Fibroblast of the aortic adventitia (primary cell): Measurements from ENCODE around the gene OSM. TPM values are rescaled to one million over a fixed set of nuclear protein-coding genes. Genes with fewer than 3 reads are reported as not detected.

Source experiments
- DNase-seq: peaks from one replicate; pipeline ENCODE4 v3.0.0-alpha.2; 2010; ENCODE audit warnings: low read depth
- H3K4me3 ChIP-seq: 2 replicates; pipeline ENCODE4 v1.5.1; 2011; ENCODE audit warnings: low read depth, mild to moderate bottlenecking, control low read depth, low read length, moderate library complexity
- total RNA-seq: library from RNA; depleted of rRNA; stranded (reverse); fragments of >200 nt; gene quantifications from 2 replicates; pipeline ENCODE4 v1.2.3, GENCODE V29; 2012; ENCODE audit warnings: low replicate concordance
- TF ChIP-seq, protein P1 (sequence below): IDR thresholded peaks from 2 replicates; pipeline ENCODE4 v1.5.1; 2011; ENCODE audit warnings: mild to moderate bottlenecking, low read length, control low read depth, inconsistent platforms; ENCODE audit not compliant: insufficient read depth

Gene OSM
- total RNA-seq, 1 donor: not detected

DNA sequence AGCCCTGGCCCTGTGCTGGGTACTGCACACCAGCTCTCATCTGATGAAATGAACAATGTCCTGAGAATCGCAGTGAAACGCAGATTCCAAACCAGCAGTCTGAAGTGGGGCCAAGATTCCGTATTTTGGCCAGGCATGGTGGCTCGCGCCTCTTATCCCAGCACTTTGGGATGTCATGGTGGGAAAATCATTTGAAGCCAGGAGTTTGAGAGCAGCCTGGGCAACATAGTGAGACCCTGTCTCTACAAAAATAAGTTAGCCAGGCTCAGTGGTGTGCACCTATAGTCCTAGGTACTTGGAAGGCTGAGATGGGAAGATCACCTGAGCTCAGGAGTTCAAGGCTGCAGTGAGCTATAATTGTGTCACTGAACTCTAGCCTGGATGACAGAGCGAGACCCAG is 33.1 kb downstream of the OSM start:
- no peak for DNase-seq
- TF ChIP-seq, protein P1, sequence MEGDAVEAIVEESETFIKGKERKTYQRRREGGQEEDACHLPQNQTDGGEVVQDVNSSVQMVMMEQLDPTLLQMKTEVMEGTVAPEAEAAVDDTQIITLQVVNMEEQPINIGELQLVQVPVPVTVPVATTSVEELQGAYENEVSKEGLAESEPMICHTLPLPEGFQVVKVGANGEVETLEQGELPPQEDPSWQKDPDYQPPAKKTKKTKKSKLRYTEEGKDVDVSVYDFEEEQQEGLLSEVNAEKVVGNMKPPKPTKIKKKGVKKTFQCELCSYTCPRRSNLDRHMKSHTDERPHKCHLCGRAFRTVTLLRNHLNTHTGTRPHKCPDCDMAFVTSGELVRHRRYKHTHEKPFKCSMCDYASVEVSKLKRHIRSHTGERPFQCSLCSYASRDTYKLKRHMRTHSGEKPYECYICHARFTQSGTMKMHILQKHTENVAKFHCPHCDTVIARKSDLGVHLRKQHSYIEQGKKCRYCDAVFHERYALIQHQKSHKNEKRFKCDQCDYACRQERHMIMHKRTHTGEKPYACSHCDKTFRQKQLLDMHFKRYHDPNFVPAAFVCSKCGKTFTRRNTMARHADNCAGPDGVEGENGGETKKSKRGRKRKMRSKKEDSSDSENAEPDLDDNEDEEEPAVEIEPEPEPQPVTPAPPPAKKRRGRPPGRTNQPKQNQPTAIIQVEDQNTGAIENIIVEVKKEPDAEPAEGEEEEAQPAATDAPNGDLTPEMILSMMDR: no peak

DNA sequence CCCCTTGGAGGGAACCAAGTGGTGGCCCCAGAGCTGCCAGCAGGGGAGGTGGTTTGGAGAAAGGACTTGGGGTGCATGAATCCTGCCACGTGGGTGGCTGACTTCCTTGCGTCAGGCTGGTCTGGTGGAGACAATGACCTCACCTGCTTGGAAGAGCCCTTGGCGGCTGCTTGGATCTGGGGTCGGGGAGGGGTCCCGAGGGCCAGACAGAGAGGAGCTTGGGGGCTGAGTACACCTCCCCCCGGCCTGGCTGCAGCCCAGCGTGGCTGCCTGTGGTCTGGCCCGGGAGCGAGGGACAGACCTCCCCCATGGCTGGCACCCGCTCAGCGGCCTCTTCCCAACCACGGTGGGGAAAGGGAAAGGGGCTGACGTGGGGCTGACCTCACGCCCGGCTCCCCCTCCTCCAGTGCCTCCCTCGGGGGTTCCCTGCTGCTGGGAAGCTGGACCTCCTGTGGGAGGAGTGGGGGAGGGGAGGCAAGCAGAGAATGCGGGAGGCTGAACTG is 33.9 kb downstream of the OSM start:
- TF ChIP-seq, protein P1: no peak
- DNase-seq: no peak

More for the DNA sequence above, 33.1 kb downstream of the OSM start:
- no peak overlapping the region for H3K4me3 ChIP-seq

DNA sequence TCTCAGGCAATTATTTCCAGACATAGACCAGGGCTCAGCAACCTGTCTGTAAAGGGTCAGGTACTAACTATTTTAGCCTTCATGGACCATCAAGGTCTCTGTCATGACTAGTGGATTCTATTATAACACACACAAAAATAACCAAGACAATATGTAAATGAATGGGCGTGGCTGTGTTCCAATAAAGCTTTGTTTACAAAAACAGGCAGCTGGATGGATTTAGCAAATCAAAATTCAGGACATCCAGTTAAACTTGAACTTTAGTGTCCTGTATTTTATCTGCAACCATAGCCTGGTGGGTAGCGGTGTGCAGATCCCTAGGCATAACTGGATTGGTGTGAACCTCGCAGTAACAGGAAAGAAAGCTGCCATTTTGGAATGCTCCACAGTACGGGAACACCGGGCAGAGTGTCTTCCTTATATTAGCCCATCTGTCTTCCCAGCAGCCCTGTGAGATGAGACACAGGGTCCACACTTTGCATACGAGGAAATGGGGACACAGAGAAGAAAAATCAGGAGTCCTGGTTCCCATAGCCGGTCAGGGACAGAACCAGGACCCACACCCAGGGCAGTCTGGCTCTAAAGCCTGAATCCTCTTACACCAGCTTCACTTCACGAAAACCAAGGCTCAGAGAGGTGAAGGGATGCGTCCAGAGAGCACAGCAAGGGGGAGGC is 35.7 kb downstream of the OSM start:
- H3K4me3 ChIP-seq: no peak overlapping the region
- DNase-seq: no peak
- TF ChIP-seq, protein P1: no peak

More for the DNA sequence above, 33.9 kb downstream of the OSM start:
- no peak overlapping the region for H3K4me3 ChIP-seq

DNA sequence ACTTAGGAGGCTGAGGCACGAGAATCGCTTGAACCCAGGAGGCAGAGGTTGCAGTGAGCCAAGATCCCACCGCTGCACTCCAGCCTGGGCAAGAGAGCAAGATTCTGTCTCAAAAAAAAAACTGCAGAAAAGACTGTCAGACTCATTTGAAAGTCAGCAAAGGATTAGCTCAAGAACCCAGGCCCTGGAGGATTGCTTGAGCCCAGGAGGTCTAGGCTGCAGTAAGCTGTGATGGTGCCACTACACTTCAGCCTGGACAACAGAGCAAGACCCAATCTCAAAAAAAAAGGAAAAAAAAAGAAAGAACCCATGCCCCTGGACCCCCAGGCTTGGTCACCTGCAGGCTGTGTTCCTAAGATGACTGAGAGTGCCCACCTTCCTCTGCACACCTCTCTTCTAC is 36.3 kb downstream of the OSM start:
- no peak for DNase-seq
- H3K4me3 ChIP-seq: no peak overlapping the region
- TF ChIP-seq, protein P1: no peak

DNA sequence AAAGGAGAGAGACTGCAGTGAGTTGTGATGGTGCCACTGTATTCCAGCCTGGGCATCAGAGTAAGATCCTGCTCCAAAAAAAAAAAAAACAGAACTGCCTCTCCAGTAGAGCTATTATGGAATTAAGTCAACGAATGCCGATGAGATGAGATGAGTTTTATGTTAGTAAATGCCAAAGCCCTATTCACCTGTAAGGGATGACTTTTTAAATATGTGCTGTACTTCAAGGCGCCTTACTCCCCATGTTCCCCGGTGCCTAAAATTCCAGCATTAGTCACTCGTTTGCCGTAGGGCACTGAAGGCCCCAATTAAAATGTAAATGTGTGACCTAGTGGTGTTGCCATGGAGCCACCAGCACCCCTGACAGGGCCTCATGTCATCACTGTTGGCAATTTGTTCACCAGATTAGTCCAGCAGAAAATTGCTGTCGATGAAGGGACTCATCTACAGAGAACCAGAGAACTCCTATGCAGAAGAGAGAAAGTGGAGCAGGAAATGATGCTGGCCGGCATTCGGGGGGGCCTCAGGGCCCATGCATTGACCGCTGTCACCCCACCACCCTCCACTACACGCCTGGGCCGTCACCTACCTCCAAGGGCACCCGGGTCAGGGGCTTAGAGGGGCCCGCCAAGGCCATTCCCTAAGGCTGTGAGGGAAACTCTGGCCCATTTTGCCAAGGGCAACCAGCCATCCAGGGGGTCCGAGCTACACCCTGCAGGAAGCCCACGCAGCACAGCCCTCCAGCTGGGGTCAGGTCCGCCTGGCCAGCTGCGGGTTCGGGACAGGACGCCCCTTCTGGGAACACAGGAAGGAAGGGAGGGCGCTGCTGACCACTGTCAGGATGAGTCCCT is 37.9 kb downstream of the OSM start:
- H3K4me3 ChIP-seq: no peak overlapping the region
- TF ChIP-seq, protein P1: no peak
- DNase-seq: no peak

DNA sequence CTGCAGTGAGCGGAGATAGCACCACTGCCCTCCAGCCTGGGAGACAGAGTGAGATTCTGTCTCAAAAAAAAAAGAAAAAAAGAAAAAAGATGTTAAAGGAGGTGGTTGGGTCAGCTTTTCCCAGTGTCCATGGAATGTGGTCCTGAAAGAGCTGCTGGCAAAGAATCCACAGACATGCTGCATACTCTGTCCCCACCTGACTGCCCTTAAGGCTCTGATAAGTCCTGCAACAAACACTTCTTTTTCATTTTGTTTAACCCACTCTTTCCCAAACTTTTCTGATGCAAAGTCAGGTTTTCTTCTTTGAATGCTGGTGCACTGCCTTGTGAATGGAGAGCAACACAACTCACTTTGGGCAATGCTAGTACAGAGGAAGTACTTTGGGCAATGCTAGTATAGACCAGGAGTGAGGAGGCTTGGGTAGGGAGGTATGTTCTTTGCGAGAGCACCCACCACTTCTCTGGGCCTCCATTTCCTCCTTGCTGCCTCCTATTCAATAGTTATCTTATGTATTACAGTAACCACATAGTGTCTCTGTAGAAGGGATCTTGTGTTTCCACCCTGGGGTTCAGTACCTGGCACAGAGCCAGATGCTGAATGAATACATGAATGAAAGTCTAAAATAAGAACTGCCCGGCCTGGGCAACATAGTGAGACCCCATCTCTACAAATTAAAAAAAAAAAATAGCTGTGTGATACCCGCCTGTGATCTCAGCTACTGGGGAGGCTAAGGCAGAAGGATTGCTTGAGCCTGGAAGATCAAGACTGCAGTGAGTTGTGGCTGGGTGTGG is 39.0 kb downstream of the OSM start:
- no peak overlapping the region for H3K4me3 ChIP-seq
- TF ChIP-seq, protein P1: no peak
- DNase-seq: no peak
